Measurements from ENCODE around the gene TRPV6.

TRPV6 gene

GRCh38 chr7:142883571-142884285 lies 1.8 kb downstream of the TRPV6 start:
- DNase-seq (ENCODE audit: low read depth in 3 of 3), result no peak

GRCh38 chr7:142883145-142883544 lies 2.4 kb downstream of the TRPV6 start:
- DNase-seq (ENCODE audit: low read depth in 3 of 3), result no peak

GRCh38 chr7:142882338-142882678 lies 3.2 kb downstream of the TRPV6 start:
- no peak for DNase-seq (ENCODE audit: low read depth in 3 of 3)

DNA sequence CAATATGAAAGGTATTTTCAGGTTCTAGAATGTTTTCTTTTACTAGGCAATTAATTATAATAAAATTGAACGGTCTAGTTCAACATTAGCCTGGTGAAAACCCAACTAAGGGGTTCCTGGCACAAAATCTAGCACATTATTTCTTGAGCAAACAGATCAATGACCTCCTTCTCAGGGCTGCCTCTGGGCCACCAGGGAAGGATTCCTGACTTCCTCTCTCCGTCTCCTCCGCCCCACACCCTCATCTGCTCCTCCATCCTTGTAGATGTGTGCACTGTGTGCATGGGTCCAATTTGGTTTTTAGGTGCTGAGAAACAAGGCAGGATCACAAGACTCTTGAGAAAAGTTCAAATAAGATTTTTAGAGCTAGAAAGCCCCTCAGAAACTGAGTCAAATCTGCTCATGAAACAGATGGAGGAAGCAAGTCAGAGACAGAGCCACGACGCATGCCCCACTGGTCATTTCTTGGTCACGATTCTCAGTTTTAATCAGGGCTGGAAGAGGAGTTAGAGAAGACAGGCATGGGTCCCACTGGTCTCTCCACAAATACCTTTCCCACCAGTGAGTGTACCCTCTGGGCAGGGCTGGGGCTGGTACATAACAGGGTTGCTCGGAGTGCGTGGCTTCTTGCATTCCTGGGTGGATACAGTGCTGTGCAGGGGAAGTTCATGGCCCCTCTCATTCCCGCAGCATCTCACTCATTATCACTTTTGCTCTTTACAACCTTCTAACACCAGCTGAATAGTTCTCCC lies 3.8 kb downstream of the TRPV6 start:
- DNase-seq (ENCODE audit: low read depth in 3 of 3), result no peak

DNA sequence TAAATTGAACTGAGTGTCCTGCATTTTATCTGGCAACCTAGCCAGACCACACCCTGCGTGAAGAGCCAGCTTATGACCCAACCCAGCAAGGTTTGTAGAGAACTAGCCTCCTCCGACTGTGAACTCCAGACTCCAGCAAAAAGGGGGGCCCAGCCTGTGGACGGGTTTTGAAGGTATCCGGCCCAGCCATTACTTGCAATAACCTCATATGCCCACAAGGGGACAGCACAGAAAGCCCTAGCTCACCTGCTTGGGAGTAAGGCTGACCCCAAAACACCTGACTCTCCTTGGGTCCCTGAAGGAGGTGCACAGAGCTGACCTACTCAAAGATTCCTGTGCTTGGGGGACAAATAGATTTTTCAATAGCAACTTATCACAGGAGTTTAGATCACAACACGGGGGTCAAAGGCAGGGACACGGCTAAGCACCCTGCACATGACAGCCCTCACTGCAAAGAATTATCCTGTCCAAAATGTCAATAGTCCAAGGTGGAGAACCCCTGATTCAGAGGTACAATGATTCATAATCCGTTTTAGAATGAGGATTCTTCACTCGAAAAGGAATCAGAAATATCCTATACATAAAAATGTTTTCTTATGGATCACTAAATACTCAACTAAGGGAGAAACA lies 4.6 kb downstream of the TRPV6 start:
- peak in 2 of 3 donors; percentile 16 to 37 for DNase-seq (ENCODE audit: low read depth in 3 of 3)

- DNase-seq (ENCODE audit: low read depth in 3 of 3), result no peak
Measured at GRCh38 chr7:142879060-142879459, 6.5 kb downstream of the TRPV6 start.

- no peak for DNase-seq (ENCODE audit: low read depth in 3 of 3)
Measured at GRCh38 chr7:142878315-142878714, 7.2 kb downstream of the TRPV6 start.

DNA sequence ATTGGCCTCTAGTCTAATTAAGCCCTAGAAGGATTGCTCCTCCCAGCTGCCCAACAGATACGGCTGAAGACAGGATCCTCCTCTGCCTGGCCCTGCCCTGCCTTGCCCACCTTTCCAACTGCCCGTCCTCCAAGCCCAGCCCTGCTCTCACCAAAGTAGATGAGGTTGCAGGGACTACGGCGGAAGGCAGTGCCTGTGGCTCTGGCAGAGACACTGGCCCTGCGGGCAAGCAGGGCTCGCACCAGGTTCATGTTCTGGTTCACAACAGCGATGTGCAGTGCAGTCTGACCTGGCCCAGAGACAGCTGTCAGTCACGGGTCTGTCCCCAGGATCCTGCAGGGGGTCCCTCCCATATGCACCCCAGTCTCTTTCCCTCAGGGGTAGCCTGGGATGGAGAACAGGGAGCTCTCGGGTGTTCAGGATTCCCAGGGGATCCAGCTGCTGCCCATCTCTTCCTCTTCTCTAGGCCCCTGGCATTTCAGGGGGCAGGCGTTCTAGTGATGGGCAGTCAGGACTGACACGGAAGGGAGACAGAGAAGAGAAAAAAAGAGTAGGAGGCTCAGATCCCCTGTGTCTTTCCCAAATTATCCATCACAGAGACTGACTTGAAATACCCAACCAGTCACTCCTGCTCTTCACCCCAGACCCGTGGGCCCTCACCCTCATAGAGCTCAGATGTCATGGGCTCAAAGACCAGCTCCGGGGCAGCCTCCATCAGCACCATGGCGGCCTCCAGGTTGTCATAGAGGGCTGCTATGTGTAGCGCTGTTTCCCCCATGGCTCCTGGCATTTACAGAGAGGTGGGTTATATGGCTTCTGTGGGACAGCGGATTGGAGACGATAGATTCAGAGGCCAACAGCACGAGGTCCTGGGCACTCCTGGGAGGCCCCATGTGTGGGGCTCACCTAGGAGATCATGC lies 8.3 kb downstream of the TRPV6 start:
- DNase-seq (ENCODE audit: low read depth in 3 of 3), result no peak

DNA sequence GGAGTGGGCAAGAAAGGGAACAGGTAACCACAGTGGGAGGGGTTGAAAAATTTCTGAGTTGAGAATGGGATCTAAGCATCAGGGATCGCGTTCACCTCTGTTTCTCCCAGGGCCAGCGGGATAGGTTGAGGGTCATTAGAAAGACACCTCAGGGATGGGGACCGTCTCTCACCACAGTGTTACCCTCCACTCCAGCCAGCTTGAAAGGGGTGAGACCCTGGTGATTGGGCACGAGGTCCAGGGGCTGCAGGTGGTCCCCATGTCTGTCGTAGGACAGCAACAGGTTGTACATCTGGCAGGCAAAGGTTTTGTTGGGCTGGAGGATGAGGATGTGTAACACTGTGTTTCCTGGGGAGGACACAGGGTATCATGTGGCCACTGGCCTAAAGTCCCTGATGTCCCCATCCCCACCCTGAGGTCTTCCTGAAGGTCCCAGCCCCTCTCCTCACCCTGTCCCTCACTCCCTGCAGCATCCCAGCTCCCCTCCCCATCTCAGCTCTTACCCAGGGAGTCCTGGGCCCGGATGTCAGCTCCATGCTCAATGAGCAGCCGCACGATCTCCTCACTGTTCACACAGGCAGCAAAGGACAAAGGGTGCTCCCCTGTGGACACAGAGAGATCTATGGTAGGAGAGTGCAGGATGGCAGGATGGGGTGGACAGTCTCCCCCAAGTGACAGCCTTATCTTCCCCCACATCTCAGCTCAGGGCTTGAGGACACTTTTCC lies 9.1 kb downstream of the TRPV6 start:
- DNase-seq (ENCODE audit: low read depth in 3 of 3), result no peak

DNA sequence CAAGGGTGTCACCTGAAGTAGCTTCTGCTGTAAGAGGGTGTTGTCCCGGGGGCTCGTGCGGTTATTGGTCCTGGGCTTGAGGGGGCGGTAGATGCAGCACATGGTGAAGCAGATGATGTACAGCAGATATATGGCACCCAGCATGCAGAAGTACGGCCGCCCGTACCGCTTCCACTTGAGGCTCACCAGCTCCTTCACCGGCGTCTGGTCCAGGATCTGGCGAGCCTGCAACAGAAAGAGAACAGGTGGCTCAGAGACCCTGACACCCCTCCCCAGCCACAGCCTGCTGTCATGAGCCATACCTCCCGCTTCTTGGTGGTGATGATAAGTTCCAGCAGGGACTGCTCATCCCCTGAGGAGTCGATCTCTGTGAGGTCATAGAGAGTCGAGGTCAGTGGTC lies 10.1 kb downstream of the TRPV6 start:
- DNase-seq (ENCODE audit: low read depth in 3 of 3), result no peak

- no peak for DNase-seq (ENCODE audit: low read depth in 3 of 3)
Measured at GRCh38 chr7:142874837-142875236, 10.7 kb downstream of the TRPV6 start.

GRCh38 chr7:142874409-142874808 lies 11.1 kb downstream of the TRPV6 start:
- no peak for DNase-seq (ENCODE audit: low read depth in 3 of 3)

- DNase-seq (ENCODE audit: low read depth in 3 of 3), result no peak
Measured at GRCh38 chr7:142873871-142874270, 11.7 kb downstream of the TRPV6 start.

GRCh38 chr7:142873281-142873784 lies 12.2 kb downstream of the TRPV6 start:
- DNase-seq (ENCODE audit: low read depth in 3 of 3), result peak in 2 of 3 donors; percentile 26 to 32

DNA sequence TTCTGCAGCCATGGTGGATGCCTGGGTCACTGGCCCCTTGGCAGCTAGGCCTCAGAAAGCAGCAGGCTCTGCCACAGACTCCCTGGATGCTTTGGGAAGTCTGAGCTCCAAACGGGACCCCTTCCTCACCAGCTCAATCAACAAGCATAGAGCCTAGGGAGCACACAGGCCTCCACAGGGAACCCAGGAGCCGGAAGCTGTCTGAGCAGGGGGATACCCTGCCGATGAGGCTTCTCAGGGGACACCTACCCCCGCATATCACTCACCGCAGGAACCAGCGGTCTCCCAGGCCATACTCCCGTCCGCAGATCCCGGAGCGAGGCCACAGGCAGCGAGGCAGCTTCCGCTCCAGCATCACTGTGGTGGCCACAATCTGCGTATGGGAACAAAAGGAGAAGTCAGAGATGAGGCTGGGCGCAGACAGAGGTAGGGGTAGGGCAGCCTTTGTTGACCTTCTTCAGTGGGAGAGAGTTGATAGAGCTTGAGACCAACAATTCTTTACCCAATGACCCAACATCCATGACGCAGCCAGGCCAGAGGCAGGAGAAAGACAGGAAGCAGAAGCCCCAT lies 13.4 kb downstream of the TRPV6 start:
- no peak for DNase-seq (ENCODE audit: low read depth in 3 of 3)

GRCh38 chr7:142871260-142872105 lies 14.1 kb downstream of the TRPV6 start:
- no peak for DNase-seq (ENCODE audit: low read depth in 3 of 3)

DNA sequence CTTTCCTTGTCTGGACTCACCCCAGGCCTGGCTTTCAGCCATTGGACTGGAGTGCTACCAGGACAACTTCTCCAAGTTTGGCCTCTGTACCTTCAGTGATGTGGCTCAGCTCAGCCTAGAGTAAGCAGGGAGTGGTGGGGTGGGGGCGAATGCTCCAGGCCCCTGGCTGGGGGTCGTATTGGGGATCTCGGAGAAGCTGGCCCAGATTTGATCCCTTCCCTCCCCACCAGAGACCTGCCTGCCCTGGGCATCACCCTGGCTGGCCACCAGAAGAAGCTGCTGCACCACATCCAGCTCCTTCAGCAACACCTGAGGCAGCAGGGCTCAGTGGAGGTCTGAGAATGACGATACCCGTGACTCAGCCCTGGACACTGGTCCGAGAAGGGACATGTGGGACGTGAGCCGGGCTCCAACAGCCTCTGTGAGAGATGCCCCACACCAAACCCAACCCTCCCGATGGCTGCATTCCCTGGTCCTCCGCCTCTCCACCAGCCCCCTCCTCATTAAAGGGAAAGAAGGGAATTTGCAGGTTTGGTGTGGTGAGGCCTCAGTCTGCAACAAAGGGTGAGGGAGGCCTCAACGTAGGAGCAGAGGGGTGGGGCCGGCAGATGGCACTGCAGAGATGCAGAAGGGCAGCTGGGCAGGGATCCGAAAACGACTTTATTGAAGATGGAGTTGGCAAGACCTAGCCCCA lies 14.8 kb downstream of the TRPV6 start:
- no peak for DNase-seq (ENCODE audit: low read depth in 3 of 3)

DNA sequence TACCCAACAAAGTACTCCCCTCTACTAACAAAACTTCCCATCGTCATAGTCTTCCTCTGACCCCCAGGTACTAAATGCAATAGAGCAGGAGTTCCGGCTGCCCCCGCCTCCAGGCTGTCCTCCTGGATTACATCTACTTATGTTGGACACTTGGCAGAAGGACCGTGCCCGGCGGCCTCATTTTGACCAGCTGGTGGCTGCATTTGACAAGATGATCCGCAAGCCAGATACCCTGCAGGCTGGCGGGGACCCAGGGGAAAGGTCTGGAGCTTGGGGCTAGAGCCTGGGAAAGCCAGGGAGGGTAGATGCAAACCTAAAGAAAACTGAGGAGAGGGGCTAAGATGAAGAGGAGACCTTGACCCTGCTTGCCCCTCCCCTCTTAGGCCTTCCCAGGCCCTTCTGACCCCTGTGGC lies 15.4 kb downstream of the TRPV6 start:
- no peak for DNase-seq (ENCODE audit: low read depth in 3 of 3)

DNA sequence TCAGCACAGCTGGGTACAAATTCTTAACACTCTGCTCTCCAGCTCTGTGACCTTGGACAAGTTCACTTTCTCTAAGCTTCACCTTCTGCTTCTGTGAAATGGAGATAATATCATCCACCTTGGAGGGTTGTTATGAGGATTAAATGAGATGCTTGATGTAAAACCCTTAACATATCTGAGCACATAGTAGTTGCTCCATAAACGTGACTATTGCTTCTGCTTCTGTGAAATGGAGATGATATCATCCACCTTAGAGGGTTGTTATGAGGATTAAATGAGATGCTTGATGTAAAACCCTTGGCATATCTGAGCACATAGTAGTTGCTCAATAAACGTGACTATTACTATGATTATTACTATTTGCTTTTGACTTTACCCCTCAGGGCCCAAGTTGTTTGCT lies 16.1 kb downstream of the TRPV6 start:
- DNase-seq (ENCODE audit: low read depth in 3 of 3), result no peak
